ENCODE data around the gene PPA1.

PPA1 gene

GRCh38 chr10:70175516-70175915, 57.7 kb downstream of the PPA1 start:
- TF ChIP-seq ZFX (IDR thresholded peaks at IDR 0.05; ENCODE audit: borderline replicate concordance) (no peak), CTCF (IDR thresholded peaks at IDR 0.05) (no peak)
- H3K27ac ChIP-seq, result no peak overlapping the region

DNA sequence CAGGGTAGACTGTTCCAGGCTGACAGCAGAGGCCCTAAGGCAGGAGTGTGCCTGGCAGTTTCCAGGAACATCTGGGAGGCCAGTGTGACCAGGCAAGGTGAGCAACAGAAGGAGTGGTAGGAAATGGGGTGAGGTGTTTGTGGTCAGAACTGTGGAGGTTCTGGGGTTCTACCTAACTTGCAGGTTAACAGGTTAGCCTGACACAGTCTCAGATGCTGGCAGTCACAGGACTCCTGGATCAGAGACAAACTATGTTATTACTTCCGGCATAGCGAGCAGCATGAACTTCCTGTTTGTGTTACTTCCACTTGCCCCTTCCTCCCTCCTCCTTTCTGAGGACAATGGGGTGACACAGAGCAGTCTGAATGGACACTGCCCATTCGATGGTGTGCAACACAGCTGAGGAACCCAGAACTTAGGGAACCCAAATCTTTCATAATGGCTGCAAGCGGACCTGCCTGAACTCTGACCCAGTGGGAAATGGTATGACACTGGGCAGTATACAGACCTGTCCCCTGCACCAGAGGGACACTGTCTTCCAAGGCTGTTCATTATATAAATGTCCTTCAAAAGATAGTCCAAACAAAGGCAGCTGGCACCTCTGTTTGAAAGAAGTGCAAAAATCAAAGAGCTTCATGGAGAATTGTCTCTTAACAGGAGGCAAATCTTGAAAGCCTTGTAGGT, 59.0 kb downstream of the PPA1 start:
- TF ChIP-seq CTCF (IDR thresholded peaks at IDR 0.05) (no peak), ZFX (IDR thresholded peaks at IDR 0.05; ENCODE audit: borderline replicate concordance) (no peak)
- peak overlapping the region; percentile 48 for H3K27ac ChIP-seq

DNA sequence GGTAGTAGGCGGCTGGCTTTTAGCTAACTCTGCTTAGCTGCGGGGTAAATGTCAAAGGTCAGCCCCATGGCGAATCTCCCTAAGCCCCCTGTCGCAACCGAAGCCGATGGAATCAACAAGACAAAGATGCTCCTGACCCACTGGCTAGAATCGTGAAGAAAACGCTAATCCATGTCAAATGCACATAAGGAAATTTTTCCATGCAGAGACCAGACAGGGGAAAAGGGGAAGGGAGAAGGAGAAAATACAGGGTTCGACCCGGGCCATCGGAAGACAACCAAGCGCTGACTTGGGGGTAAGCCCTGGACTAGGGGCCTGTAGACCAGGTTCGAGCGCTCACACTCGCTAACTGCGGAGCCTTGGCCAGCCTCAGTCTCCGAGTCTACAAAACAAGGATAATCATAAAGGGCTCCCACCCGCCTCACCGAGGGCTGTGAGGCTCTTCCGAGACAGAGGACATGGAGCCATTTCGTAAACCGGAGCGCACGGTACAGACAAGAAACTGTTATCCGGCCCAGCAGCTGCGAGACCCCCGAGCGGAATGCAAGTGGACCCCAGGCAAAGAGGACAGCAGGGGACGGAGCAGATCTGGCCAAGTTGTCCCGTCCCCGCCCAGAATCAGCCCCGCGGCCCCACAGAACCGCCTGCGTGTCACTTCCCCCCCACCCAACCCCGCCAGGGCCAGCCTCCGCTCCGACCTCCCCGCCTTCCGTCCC, 63.4 kb downstream of the PPA1 start:
- H3K27ac ChIP-seq, result peak overlapping the region; percentile 78
- TF ChIP-seq CTCF (IDR thresholded peaks at IDR 0.05) (no peak), ZFX (IDR thresholded peaks at IDR 0.05; ENCODE audit: borderline replicate concordance) (no peak)

DNA sequence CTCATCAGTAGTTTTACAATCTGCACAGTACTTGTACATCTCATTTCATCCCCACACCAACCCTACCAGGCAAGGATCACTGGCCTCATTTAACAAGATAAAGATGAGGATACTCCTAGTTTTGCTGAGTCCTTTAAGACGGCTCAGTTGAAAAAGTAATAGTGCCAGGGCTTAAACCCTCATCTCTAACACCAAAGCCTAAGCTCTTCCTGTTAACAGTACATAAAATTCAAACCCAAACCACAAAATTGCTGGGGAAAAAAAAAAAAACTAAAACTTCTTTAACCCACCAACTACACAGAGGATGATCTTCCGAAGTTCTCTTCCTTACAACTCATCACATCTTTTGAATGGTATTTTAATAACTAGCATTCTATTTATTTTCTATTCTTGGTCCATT, 64.2 kb downstream of the PPA1 start:
- H3K27ac ChIP-seq, result no peak overlapping the region
- TF ChIP-seq CTCF (IDR thresholded peaks at IDR 0.05), result no peak
- no peak for TF ChIP-seq ZFX (IDR thresholded peaks at IDR 0.05; ENCODE audit: borderline replicate concordance)

DNA sequence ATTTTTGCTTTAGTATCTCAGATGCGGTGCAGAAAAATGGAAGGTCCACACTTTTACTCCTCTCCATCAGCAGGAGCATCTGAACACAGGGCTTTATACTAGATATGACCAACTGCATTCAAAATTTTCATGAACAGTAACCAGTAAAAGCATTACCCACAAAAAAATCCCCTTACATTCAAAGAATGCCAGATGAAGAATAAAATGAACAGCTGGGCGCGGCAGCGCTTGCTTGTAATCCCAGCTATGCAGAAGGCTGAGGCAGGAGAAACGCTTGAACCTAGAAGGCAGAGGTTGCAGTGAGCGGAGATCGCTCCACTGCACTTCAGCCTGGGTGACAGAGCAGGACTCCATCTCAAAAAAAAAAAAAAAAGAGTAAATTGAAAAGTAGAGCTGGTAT, 66.0 kb downstream of the PPA1 start:
- no peak overlapping the region for H3K27ac ChIP-seq
- TF ChIP-seq ZFX (IDR thresholded peaks at IDR 0.05; ENCODE audit: borderline replicate concordance), result no peak
- TF ChIP-seq CTCF (IDR thresholded peaks at IDR 0.05), result no peak

DNA sequence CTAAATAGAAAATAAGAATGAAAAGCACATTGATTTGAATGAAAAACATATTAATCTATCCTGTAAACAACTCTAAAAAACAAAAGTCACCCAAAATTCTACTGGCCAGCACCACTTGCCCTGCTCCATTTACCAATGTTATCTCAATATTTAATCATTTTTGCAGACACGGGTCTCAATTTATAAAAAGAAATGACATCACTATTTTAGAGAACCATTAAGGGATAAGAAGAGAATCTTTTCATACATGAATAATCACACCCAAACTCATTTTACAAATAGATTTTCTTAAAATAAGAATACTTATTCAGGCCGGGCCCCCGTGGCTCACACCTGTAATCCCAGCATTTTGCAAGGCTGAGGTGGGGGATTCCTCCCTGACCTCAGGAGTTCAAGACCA, 66.8 kb downstream of the PPA1 start:
- TF ChIP-seq ZFX (IDR thresholded peaks at IDR 0.05; ENCODE audit: borderline replicate concordance), result no peak
- no peak for TF ChIP-seq CTCF (IDR thresholded peaks at IDR 0.05)
- no peak overlapping the region for H3K27ac ChIP-seq

- TF ChIP-seq CTCF (IDR thresholded peaks at IDR 0.05), result no peak
- no peak overlapping the region for H3K27ac ChIP-seq
Observed at GRCh38 chr10:70164163-70164562, 69.1 kb downstream of the PPA1 start.
